ENCODE measurements around the gene SNX11. TPM values are rescaled to one million over a fixed set of nuclear protein-coding genes. Genes with fewer than 3 reads are reported as not detected.
A peak's percentile ranks its signal among the peaks of the same experiment; 100 is the strongest.

Gene SNX11, protein sequence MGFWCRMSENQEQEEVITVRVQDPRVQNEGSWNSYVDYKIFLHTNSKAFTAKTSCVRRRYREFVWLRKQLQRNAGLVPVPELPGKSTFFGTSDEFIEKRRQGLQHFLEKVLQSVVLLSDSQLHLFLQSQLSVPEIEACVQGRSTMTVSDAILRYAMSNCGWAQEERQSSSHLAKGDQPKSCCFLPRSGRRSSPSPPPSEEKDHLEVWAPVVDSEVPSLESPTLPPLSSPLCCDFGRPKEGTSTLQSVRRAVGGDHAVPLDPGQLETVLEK
- 20.8 TPM for total RNA-seq
- long read RNA-seq, transcript SNX11-201 (7 exons, 2,315 nt) = major isoform, 22 of 36 reads
- long read RNA-seq, partial matches to known transcripts = 1 of 36 reads
- long read RNA-seq, other reads (novel, unspliced or antisense) = 10 of 36 reads

DNA sequence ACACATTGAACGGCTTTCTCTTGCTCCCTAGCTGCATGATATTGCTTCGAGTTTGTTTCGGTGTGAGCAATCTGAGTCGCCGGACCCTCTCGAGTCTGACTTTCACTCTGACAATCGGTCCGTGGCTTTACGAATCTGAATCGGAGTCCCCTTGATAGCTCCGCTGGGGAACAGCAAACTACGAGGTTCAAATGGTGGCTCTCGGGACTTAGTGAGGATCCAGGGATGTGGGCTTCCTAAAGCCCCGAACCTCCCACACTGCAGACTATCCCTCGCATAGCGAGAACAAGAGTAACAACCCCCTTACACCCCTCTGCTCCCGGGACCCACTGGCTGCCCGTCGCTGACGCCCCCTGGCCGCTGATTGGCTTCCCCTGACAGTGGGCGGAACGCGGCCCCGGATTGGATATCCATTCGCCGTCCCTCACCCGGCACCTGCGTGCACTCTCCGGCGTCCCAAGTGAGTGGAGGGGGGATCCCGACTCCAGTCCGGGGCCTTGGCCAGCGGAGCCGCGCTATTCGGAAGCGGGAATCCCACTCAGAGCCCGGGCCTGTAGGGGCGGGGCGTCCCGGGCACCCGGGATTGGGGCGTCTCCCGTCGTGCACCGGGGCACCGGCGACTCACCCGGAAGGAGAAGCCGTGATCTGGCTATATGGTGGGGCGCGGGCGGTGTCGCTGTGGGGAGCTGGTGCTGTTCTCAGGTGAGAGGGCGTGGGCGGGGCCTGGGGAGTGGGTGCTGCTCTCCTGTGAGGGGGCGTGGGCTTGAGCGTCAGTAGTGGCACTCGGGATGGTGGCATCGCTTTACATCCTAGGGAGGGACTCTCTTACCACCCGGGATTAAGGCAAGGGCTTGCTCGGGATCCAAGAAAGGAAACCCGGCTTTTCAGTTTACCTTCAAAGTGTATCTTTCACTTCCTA, at the start of gene SNX11:
Gene SNX11, plus strand, starts transcription at position 630 of the 919 bp plus-strand sequence. CDS start 4,278 bp downstream, outside the sequence.
- Histone ChIP-seq H3K36me3 (peaks cover 3% of the 10 kb centered on the region), H3K27me3 (no peaks in the 10 kb centered on the region), H3K4me3 (peak within 1 kb of the TSS; percentile 92), H3K27ac (peak within 1 kb of the TSS; percentile 95), H3K9me3 (no peaks in the 10 kb centered on the region), H3K4me1 (peaks cover 21% of the 10 kb centered on the region)
- TF ChIP-seq, protein P1, sequence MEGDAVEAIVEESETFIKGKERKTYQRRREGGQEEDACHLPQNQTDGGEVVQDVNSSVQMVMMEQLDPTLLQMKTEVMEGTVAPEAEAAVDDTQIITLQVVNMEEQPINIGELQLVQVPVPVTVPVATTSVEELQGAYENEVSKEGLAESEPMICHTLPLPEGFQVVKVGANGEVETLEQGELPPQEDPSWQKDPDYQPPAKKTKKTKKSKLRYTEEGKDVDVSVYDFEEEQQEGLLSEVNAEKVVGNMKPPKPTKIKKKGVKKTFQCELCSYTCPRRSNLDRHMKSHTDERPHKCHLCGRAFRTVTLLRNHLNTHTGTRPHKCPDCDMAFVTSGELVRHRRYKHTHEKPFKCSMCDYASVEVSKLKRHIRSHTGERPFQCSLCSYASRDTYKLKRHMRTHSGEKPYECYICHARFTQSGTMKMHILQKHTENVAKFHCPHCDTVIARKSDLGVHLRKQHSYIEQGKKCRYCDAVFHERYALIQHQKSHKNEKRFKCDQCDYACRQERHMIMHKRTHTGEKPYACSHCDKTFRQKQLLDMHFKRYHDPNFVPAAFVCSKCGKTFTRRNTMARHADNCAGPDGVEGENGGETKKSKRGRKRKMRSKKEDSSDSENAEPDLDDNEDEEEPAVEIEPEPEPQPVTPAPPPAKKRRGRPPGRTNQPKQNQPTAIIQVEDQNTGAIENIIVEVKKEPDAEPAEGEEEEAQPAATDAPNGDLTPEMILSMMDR (IDR thresholded peaks at IDR 0.05) = no peak
- DNase-seq = peak; percentile 97
- peak; percentile 97 for ATAC-seq
- intact Hi-C loops (cut with DNase I) = no loop called here

DNA sequence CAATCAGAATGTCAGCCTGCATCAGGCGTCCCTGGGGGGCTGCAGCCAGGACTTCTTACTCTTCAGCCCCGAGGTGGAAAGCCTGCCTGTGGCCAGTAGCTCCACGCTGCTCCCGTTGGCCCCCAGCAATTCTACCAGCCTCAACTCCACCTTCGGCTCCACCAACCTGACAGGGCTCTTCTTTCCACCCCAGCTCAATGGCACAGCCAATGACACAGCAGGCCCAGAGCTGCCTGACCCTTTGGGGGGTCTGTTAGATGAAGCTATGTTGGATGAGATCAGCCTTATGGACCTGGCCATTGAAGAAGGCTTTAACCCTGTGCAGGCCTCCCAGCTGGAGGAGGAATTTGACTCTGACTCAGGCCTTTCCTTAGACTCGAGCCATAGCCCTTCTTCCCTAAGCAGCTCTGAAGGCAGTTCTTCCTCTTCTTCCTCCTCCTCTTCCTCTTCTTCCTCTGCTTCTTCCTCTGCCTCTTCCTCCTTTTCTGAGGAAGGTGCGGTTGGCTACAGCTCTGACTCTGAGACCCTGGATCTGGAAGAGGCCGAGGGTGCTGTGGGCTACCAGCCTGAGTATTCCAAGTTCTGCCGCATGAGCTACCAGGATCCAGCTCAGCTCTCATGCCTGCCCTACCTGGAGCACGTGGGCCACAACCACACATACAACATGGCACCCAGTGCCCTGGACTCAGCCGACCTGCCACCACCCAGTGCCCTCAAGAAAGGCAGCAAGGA, 49.0 kb upstream of the SNX11 start:
- TF ChIP-seq, protein P1 (IDR thresholded peaks at IDR 0.05) = no peak
- DNase-seq (no peak), ATAC-seq (no peak)
- peaks cover 81% of the 10 kb centered on the region for H3K36me3 ChIP-seq
- intact Hi-C loops (cut with DNase I) = no loop called here
- no peak overlapping the region for H3K4me3 ChIP-seq
- H3K4me1 ChIP-seq = peaks cover 23% of the 10 kb centered on the region
- H3K27ac ChIP-seq = no peak overlapping the region
- no peaks in the 10 kb centered on the region for H3K27me3 ChIP-seq
- H3K9me3 ChIP-seq = no peaks in the 10 kb centered on the region

DNA sequence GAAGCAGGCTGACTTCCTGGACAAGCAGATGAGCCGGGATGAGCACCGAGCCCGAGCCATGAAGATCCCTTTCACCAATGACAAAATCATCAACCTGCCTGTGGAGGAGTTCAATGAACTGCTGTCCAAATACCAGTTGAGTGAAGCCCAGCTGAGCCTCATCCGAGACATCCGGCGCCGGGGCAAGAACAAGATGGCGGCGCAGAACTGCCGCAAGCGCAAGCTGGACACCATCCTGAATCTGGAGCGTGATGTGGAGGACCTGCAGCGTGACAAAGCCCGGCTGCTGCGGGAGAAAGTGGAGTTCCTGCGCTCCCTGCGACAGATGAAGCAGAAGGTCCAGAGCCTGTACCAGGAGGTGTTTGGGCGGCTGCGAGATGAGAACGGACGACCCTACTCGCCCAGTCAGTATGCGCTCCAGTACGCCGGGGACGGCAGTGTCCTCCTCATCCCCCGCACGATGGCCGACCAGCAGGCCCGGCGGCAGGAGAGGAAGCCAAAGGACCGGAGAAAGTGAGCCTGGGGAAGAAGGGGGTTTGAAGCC, 48.4 kb upstream of the SNX11 start:
- DNase-seq = no peak
- Histone ChIP-seq H3K36me3 (peaks cover 79% of the 10 kb centered on the region), H3K27ac (no peak overlapping the region)

DNA sequence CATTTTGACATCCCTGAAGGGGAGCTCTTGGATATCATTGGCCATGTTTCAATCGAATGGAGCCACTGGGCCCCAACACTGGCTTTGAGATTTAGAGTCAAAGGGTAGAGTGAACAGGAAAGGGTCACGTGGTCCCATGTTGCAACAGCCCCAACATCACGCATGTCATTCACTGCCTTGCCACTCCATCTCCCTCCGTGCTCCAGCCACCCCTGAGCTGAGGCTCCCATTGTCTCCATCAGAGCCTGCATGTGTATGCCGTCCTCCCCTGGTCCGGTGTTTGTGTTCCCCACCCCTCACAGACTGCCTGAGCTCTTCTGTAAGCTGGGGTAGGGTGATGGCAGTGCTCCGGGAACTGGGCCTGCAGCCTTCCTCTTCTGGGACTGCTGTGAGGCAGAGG, 47.3 kb upstream of the SNX11 start:
- intact Hi-C loops (cut with DNase I) = no loop called here
- Histone ChIP-seq H3K27ac (no peak overlapping the region), H3K4me1 (peaks cover 8% of the 10 kb centered on the region), H3K4me3 (no peak overlapping the region), H3K9me3 (no peaks in the 10 kb centered on the region), H3K36me3 (peaks cover 88% of the 10 kb centered on the region), H3K27me3 (no peaks in the 10 kb centered on the region)
- DNase-seq (no peak), ATAC-seq (peak; percentile 37)
- TF ChIP-seq, protein P1 (IDR thresholded peaks at IDR 0.05) = no peak

More for the DNA sequence above, 48.4 kb upstream of the SNX11 start:
- ATAC-seq = no peak
- no peak overlapping the region for H3K4me3 ChIP-seq
- no peaks in the 10 kb centered on the region for H3K27me3 ChIP-seq
- no peaks in the 10 kb centered on the region for H3K9me3 ChIP-seq
- TF ChIP-seq, protein P1 (IDR thresholded peaks at IDR 0.05) = no peak
- H3K4me1 ChIP-seq = peaks cover 17% of the 10 kb centered on the region
- intact Hi-C loops (cut with DNase I) = no loop called here

DNA sequence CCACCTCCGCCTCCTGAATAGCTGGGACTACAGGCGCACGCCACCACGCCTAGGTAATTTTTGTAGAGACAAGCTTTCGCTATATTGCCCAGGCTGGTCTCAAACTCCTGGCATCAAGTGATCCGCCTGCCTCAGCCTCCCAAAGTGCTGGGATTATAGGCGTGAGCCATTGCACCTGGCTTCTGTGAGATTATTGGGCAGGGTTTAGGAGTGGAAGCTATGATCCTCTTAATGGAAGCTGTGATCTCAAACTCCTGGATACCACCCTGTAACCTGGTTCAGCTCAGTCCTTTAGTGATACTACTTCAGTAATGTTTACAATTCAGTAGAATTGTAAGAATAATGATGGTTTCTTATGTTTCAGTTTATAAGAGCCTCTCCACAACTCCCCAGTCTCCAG, 45.3 kb upstream of the SNX11 start:
- Histone ChIP-seq H3K36me3 (peaks cover 84% of the 10 kb centered on the region), H3K27me3 (no peaks in the 10 kb centered on the region), H3K4me3 (no peak overlapping the region), H3K4me1 (no peaks in the 10 kb centered on the region), H3K27ac (no peak overlapping the region), H3K9me3 (no peaks in the 10 kb centered on the region)
- intact Hi-C loops (cut with DNase I) = no loop called here
- ATAC-seq (no peak), DNase-seq (no peak)
- TF ChIP-seq, protein P1 (IDR thresholded peaks at IDR 0.05) = no peak
